ENCODE results near the gene PDZRN4. TPM values are rescaled to one million over a fixed set of nuclear protein-coding genes. Genes with fewer than 3 reads are reported as not detected.
"Not testable (repeated sequence)": the region's sequence is repeated elsewhere in the genome, so short reads cannot be mapped to it uniquely, and the experiment has no call there.

PDZRN4 gene
- total RNA-seq, 1 donor = not detected

DNA sequence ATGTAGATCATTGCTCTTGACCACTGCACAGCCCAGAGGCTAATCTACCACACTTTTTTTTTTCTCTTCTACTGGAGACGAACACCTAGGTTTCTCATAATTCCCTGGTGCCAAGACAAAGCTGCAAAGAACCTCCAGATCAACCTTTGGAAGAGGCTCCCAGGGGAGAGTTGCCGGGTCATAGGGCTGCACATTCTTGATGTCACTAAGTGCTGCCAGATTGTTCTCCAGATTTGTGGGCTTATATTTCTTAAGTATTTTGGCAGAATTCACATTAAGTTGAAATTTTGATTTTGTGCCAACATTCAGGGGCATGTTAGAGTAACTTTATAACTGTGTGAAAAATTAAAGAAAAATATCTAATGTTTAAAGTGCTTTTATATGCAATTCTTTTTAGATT, 13.5 kb upstream of the PDZRN4 start:
- no peak for DNase-seq (ENCODE audit: low read depth)
- no peak overlapping the region for H3K4me3 ChIP-seq (ENCODE audit: low read depth, low read length)
- no peak for TF ChIP-seq CTCF (IDR thresholded peaks at IDR 0.05; ENCODE audit: insufficient read depth, low read depth, low read length)

GRCh38 chr12:41179507-41179906, 8.6 kb upstream of the PDZRN4 start:
- DNase-seq (ENCODE audit: low read depth) = not testable (repeated sequence)

DNA sequence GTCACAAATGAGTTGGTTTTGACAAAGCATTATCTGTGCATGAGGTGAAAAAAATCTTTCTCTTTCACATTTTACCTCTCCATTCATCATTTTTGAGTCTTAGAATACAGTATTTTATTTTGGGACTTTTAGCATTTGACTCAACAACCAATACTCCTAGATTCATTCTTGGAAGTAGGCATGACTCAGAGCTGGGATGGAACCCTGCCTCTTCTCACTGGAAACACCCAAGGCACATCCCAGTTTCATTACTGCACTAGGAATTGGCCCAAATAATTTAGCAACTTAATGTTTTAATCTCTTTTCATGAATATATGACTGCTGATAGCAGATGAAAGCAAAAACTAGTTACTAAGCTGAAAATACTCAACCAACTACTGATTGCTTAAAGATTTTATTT, 3.3 kb upstream of the PDZRN4 start:
- H3K4me3 ChIP-seq (ENCODE audit: low read depth, low read length) = no peak overlapping the region
- TF ChIP-seq CTCF (IDR thresholded peaks at IDR 0.05; ENCODE audit: insufficient read depth, low read depth, low read length) = no peak
- no peak for DNase-seq (ENCODE audit: low read depth)

More at GRCh38 chr12:41179507-41179906, 8.6 kb upstream of the PDZRN4 start:
- not testable (repeated sequence) for H3K4me3 ChIP-seq (ENCODE audit: low read depth, low read length)

DNA sequence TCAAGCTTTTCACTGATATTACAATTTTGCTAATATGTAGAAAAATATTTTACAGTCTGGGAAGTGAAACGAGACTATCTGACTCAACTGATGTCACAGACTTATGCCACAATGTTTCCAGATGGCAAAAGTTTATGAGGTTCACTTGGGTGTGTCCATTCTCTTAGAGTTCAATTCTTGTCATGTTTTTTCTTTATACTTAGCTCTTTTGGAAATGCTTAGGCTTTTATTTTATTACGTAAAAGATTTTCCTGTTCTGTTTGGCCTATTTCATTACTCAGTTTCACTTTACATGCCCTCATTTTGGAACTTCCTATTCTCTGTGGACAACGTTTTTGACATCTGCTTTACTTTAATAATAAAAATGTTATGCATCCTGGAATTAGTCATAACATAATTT, 2.1 kb upstream of the PDZRN4 start:
- no peak for DNase-seq (ENCODE audit: low read depth)
- no peak overlapping the region for H3K4me3 ChIP-seq (ENCODE audit: low read depth, low read length)
- no peak for TF ChIP-seq CTCF (IDR thresholded peaks at IDR 0.05; ENCODE audit: insufficient read depth, low read depth, low read length)

GRCh38 chr12:41188841-41189394, 798 bp downstream of the PDZRN4 start:
- no peak for DNase-seq (ENCODE audit: low read depth)
- TF ChIP-seq CTCF (IDR thresholded peaks at IDR 0.05; ENCODE audit: insufficient read depth, low read depth, low read length) = no peak
- H3K4me3 ChIP-seq (ENCODE audit: low read depth, low read length) = no peak overlapping the region

GRCh38 chr12:41189395-41190251, 1.5 kb downstream of the PDZRN4 start:
- no peak overlapping the region for H3K4me3 ChIP-seq (ENCODE audit: low read depth, low read length)
- peak; percentile 6 for DNase-seq (ENCODE audit: low read depth)
- TF ChIP-seq CTCF (IDR thresholded peaks at IDR 0.05; ENCODE audit: insufficient read depth, low read depth, low read length) = no peak

DNA sequence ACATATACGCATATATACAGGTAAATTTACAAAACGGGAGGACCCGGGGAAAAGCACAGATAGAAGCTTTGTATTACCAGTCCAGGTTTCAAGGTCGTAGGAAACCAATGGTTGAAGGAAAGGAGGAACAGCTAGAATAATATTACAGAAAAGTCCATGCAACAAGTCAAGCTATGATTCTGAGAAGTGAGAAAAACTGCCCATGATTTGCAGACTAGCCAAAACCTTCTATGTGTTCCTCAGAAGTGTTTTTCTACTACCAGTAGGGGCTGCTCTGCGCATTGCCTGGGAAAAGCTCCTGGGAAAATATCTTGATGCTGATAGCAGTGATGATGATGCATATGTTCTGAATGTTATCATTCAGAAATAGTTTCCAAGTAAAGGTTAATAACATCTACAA, 2.2 kb downstream of the PDZRN4 start:
- DNase-seq (ENCODE audit: low read depth) = peak; percentile 8

DNA sequence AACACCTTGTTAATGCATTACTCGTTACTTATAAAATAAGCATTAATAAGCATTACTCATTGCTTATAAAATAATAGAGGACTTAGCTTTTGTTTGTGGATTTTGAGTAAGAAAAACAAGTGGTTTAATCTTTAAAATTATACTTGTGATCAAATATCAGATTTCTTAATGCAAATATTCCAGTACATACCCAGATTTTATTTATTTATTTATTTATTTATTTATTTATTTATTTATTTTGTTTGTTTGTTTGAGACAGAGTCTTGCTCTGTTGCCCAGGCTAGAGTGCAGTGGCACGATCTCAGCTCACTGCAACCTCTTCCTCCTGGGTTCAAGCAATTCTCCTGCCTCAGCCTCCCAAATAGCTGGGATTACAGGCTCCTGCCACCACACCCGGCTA, 3.4 kb downstream of the PDZRN4 start:
- not testable (repeated sequence) for H3K4me3 ChIP-seq (ENCODE audit: low read depth, low read length); DNase-seq (ENCODE audit: low read depth)

More for the DNA sequence above, 2.2 kb downstream of the PDZRN4 start:
- peak; percentile 43 for TF ChIP-seq CTCF (IDR thresholded peaks at IDR 0.05; ENCODE audit: insufficient read depth, low read depth, low read length)
- H3K4me3 ChIP-seq (ENCODE audit: low read depth, low read length) = no peak overlapping the region

All from fibroblast of villous mesenchyme (primary cell).